SK-N-SH treated with all-trans-retinoic acid at 6 μM for 48 hours (cell line): ENCODE data around the gene DBN1.

Source experiments
- CREB5 ChIP-seq: fragments of 250-450 bp; sonication (Bioruptor Pico); IDR thresholded peaks from 2 replicates; pipeline ENCODE4 v1.5.1; 2020; ENCODE audit warnings: low read depth, mild to moderate bottlenecking, moderate library complexity
- ISL1 ChIP-seq: fragments of 250-450 bp; sonication (Bioruptor Pico); IDR thresholded peaks from 2 replicates; pipeline ENCODE4 v2.1.2; 2022; ENCODE audit warnings: mild to moderate bottlenecking, moderate library complexity
- SNAI2 ChIP-seq: fragments of 250-450 bp; sonication (Bioruptor Pico); IDR thresholded peaks from 2 replicates; pipeline ENCODE4 v1.5.0; 2020; ENCODE audit warnings: mild to moderate bottlenecking, moderate library complexity
- TSHZ2 ChIP-seq: fragments of 250-450 bp; sonication (Bioruptor Pico); IDR thresholded peaks from 2 replicates; pipeline ENCODE4 v1.5.0; 2020; ENCODE audit warnings: mild to moderate bottlenecking, moderate library complexity
- ZC3H10 ChIP-seq: fragments of 250-450 bp; sonication (Bioruptor Pico); IDR thresholded peaks from 2 replicates; pipeline ENCODE4 v1.5.1; 2021; ENCODE audit warnings: mild to moderate bottlenecking, moderate library complexity
- ZFP3 ChIP-seq: fragments of 250-450 bp; sonication (Bioruptor Pico); IDR thresholded peaks from 2 replicates; pipeline ENCODE4 v1.5.0; 2020; ENCODE audit warnings: mild to moderate bottlenecking, moderate library complexity
- TF ChIP-seq, protein P1 (sequence below): fragments of 250-450 bp; sonication (Bioruptor Pico); IDR thresholded peaks from 2 replicates; pipeline ENCODE4 v1.5.1; 2021; ENCODE audit warnings: mild to moderate bottlenecking, moderate library complexity

GRCh38 chr5:177500685-177501522, 27.5 kb upstream of the DBN1 start:
- TF ChIP-seq ZFP3, result no peak
- TF ChIP-seq CREB5 (CRISPR knock-in tag), result no peak
- no peak for TF ChIP-seq ZC3H10
- TF ChIP-seq, protein P1, sequence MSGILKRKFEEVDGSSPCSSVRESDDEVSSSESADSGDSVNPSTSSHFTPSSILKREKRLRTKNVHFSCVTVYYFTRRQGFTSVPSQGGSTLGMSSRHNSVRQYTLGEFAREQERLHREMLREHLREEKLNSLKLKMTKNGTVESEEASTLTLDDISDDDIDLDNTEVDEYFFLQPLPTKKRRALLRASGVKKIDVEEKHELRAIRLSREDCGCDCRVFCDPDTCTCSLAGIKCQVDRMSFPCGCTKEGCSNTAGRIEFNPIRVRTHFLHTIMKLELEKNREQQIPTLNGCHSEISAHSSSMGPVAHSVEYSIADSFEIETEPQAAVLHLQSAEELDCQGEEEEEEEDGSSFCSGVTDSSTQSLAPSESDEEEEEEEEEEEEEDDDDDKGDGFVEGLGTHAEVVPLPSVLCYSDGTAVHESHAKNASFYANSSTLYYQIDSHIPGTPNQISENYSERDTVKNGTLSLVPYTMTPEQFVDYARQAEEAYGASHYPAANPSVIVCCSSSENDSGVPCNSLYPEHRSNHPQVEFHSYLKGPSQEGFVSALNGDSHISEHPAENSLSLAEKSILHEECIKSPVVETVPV (CRISPR knock-in tag), result no peak
- no peak for TF ChIP-seq TSHZ2 (CRISPR knock-in tag)
- TF ChIP-seq SNAI2 (CRISPR knock-in tag), result no peak
- TF ChIP-seq ISL1 (CRISPR knock-in tag), result no peak
